ENCODE results near the gene HOXB3.

- no peak for TF ChIP-seq ZBTB44 (tag by site-specific recombination; IDR thresholded peaks at IDR 0.05)
- no peak for TF ChIP-seq ZSCAN23 (tag by site-specific recombination; IDR thresholded peaks at IDR 0.05)
- no peak for TF ChIP-seq CTCF (tag by site-specific recombination; IDR thresholded peaks at IDR 0.05)
- no peak for TF ChIP-seq SETDB1 (IDR thresholded peaks at IDR 0.05; ENCODE audit: insufficient read length, low read length)
- TF ChIP-seq ZNF830 (tag by site-specific recombination; IDR thresholded peaks at IDR 0.05; ENCODE audit: low read depth), result no peak
- TF ChIP-seq ZNF324 (tag by site-specific recombination; IDR thresholded peaks at IDR 0.05), result no peak
- TF ChIP-seq ZNF704 (tag by site-specific recombination; IDR thresholded peaks at IDR 0.05), result no peak
- no peak for TF ChIP-seq ZNF211 (tag by site-specific recombination; IDR thresholded peaks at IDR 0.05; ENCODE audit: low read depth)
Measured at GRCh38 chr17:48510761-48511604, 79.1 kb downstream of the HOXB3 start.

Data from HEK293 (cell line).